SK-N-SH (cell line): ENCODE data around the gene KRTAP19-1. TPM values are rescaled to one million over a fixed set of nuclear protein-coding genes. Genes with fewer than 3 reads are reported as not detected.

Experiments
- CTCF ChIA-PET: fragments of 300-600, 350-600 bp; formaldehyde crosslinking; extraction: SDS; loops from one replicate; lab custom pipeline; 2021; lab: Yijun Ruan, JAX
- POLR2A ChIA-PET: fragments of 350-600 bp; sonication (Branson Sonifier 250); formaldehyde crosslinking; extraction: SDS; loops from one replicate; lab custom pipeline; 2020; ENCODE audit warnings: antibody characterized with exemption, inconsistent platforms; lab: Yijun Ruan, JAX
- DNase-seq: peaks from one replicate; pipeline ENCODE4 v3.0.0; 2012
- H2AFZ ChIP-seq: fragments of 200-600 bp; sonication (generic); 2 replicates; pipeline ENCODE4 v1.8.1; 2016; ENCODE audit warnings: antibody characterized with exemption, mild to moderate bottlenecking, low read depth
- H3F3A ChIP-seq: fragments of 200-600 bp; sonication (generic); replicated peaks from 2 replicates; pipeline ENCODE3; 2016; ENCODE audit warnings: antibody characterized with exemption, mild to moderate bottlenecking; ENCODE audit not compliant: insufficient read depth
- H3K27ac ChIP-seq, 2 experiments: fragments of 200-500 bp in 1 of 2; fragments of 200-600 bp in 1 of 2; sonication (Bioruptor generic) in 1 of 2; sonication (generic), shearing (Covaris generic) in 1 of 2; 2 replicates each; pipeline versions ENCODE4 v1.5.1 to v1.6.1; 2014 to 2016; ENCODE audit warnings: low read depth in 2 of 2, inconsistent platforms in 1 of 2, low read length in 1 of 2, mild to moderate bottlenecking in 1 of 2, mixed read lengths in 1 of 2
- H3K27me3 ChIP-seq: fragments of 200-600 bp; sonication (generic), shearing (Covaris generic); 2 replicates; pipeline ENCODE4 v1.6.1; 2016; ENCODE audit warnings: mixed run types; ENCODE audit not compliant: insufficient read depth
- H3K36me3 ChIP-seq, 2 experiments: fragments of 200-500 bp in 1 of 2; fragments of 200-600 bp in 1 of 2; sonication (Bioruptor generic) in 1 of 2; sonication (generic) in 1 of 2; replicated peaks in 1 of 2; 2 replicates each; pipeline versions ENCODE3 to v1.5.1; 2014 to 2016; ENCODE audit warnings: low read length in 1 of 2, mild to moderate bottlenecking in 1 of 2; ENCODE audit not compliant: insufficient read depth in 2 of 2, control insufficient read depth in 1 of 2
- H3K4me1 ChIP-seq, 2 experiments: fragments of 200-500 bp in 1 of 2; fragments of 200-600 bp in 1 of 2; sonication (Bioruptor generic) in 1 of 2; sonication (generic), shearing (Covaris generic) in 1 of 2; 2 replicates each; pipeline versions ENCODE4 v1.5.1 to v1.6.1; 2014 to 2016; ENCODE audit warnings: low read depth in 1 of 2, low read length in 1 of 2, mixed run types in 1 of 2; ENCODE audit not compliant: insufficient read depth in 2 of 2, control insufficient read depth in 1 of 2
- H3K4me2 ChIP-seq: fragments of 200-600 bp; sonication (generic), shearing (Covaris generic); 2 replicates; pipeline ENCODE4 v1.6.1; 2017; ENCODE audit warnings: mixed run types
- H3K4me3 ChIP-seq, 2 experiments: fragments of 200-500 bp in 1 of 2; fragments of 200-600 bp in 1 of 2; sonication (Bioruptor generic) in 1 of 2; sonication (generic), shearing (Covaris generic) in 1 of 2; 2 replicates each; pipeline versions ENCODE4 v1.5.1 to v1.8.1; 2014 to 2016; ENCODE audit warnings: low read depth in 2 of 2, inconsistent platforms in 1 of 2, low read length in 1 of 2, mild to moderate bottlenecking in 1 of 2, mixed read lengths in 1 of 2, moderate library complexity in 1 of 2
- H3K79me2 ChIP-seq: fragments of 200-600 bp; sonication (generic); 2 replicates; pipeline ENCODE4 v1.8.1; 2017; ENCODE audit warnings: mild to moderate bottlenecking; ENCODE audit not compliant: insufficient read depth
- H3K9ac ChIP-seq: fragments of 200-600 bp; sonication (generic); 2 replicates; pipeline ENCODE4 v1.6.1; 2017; ENCODE audit warnings: mixed run types
- H3K9me2 ChIP-seq: fragments of 200-600 bp; sonication (generic); 2 replicates; pipeline ENCODE4 v1.6.1; 2017; ENCODE audit warnings: mixed run types
- H3K9me3 ChIP-seq: fragments of 200-600 bp; sonication (generic); 2 replicates; pipeline ENCODE4 v1.6.1; 2017; ENCODE audit warnings: mixed run types, mild to moderate bottlenecking, moderate library complexity
- H4K20me1 ChIP-seq: fragments of 200-600 bp; sonication (generic); 2 replicates; pipeline ENCODE4 v1.6.1; 2017; ENCODE audit warnings: mild to moderate bottlenecking, mixed run types; ENCODE audit not compliant: insufficient read depth
- CHD2 ChIP-seq: fragments of 150-350 bp; IDR thresholded peaks from 2 replicates; pipeline ENCODE4 v1.6.1; 2018; ENCODE audit warnings: low read length; ENCODE audit not compliant: partially characterized antibody
- CTCF ChIP-seq: fragments of 200-600 bp; sonication (generic); IDR thresholded peaks from 2 replicates; pipeline ENCODE4 v1.6.1; 2017; ENCODE audit warnings: antibody characterized with exemption, mild to moderate bottlenecking, moderate library complexity
- FOSL2 ChIP-seq: IDR thresholded peaks from 2 replicates; pipeline ENCODE4 v1.4.0; 2012; ENCODE audit warnings: low read depth, mild to moderate bottlenecking, moderate library complexity, borderline replicate concordance
- FOXJ3 ChIP-seq: sonication (generic); formaldehyde crosslinking; IDR thresholded peaks from 2 replicates; pipeline ENCODE4 v1.5.1; 2020; ENCODE audit warnings: mild to moderate bottlenecking, missing genetic modification reagents
- IRF3 ChIP-seq: fragments of 150-350 bp; IDR thresholded peaks from 2 replicates; pipeline ENCODE4 v1.6.1; 2016; ENCODE audit warnings: mild to moderate bottlenecking, low read depth, low read length
- RCOR1 ChIP-seq: fragments of 150-350 bp; IDR thresholded peaks from 2 replicates; pipeline ENCODE4 v1.6.1; 2017; ENCODE audit warnings: antibody characterized with exemption, low read length
- RFX5 ChIP-seq: IDR thresholded peaks from 2 replicates; pipeline ENCODE4 v1.6.1; 2012; ENCODE audit warnings: mild to moderate bottlenecking, improper control_type of control experiment, low read length
- TAF1 ChIP-seq: IDR thresholded peaks from 2 replicates; pipeline ENCODE4 v1.6.1; 2012; ENCODE audit warnings: low read depth, mild to moderate bottlenecking, low read length, moderate library complexity, borderline replicate concordance
- TCF12 ChIP-seq: IDR thresholded peaks from 2 replicates; pipeline ENCODE4 v1.4.0; 2012
- USF1 ChIP-seq: IDR thresholded peaks from 2 replicates; pipeline ENCODE4 v1.4.0; 2012; ENCODE audit warnings: low read depth, borderline replicate concordance
- WGBS: methylation state at CpG from one replicate; pipeline ENCODE4 v1.1.6; 2017; ENCODE audit warnings: low lambda C conversion rate; 5-methylcytosine and 5-hydroxymethylcytosine counted together
- polyA plus RNA-seq, 3 experiments: library from polyadenylated mRNA; depleted of rRNA; stranded (reverse); fragments of >200 nt; gene quantifications; 2 replicates each; pipeline ENCODE4 v1.2.3, GENCODE V29; 2012

KRTAP19-1 gene
- polyA plus RNA-seq, 1 of the 3 experiments (the other 2 are of a cell fraction): not detected

- no peaks in the 10 kb centered on the region for H3F3A ChIP-seq
- no peaks in the 10 kb centered on the region for H3K27me3 ChIP-seq
- no peaks in the 10 kb centered on the region for H3K36me3 ChIP-seq
- H3K27ac ChIP-seq: no peak overlapping the region
- H3K9ac ChIP-seq: no peak overlapping the region
- H3K79me2 ChIP-seq: no peaks in the 10 kb centered on the region
- H2AFZ ChIP-seq: no peak overlapping the region
- H4K20me1 ChIP-seq: no peaks in the 10 kb centered on the region
- TF ChIP-seq RFX5: no peak
- TF ChIP-seq FOXJ3 (CRISPR knock-in tag): no peak
- TF ChIP-seq RCOR1: no peak
- TF ChIP-seq TCF12: no peak
- TF ChIP-seq CHD2: no peak
- no peak for TF ChIP-seq FOSL2
- no peak for TF ChIP-seq USF1
- CTCF ChIA-PET: no interaction called here
- DNase-seq: no peak
- H3K4me2 ChIP-seq: no peak overlapping the region
- POLR2A ChIA-PET: no interaction called here
- no peaks in the 10 kb centered on the region for H3K9me2 ChIP-seq
- no peak overlapping the region for H3K4me3 ChIP-seq
- H3K4me1 ChIP-seq: no peaks in the 10 kb centered on the region
- WGBS: 0% methylated on average over 2 of the region's 2 CpGs
- H3K9me3 ChIP-seq: no peaks in the 10 kb centered on the region; the same call in 1 of the 2 replicates
Observed at GRCh38 chr21:30486180-30486579, 6.0 kb upstream of the KRTAP19-1 start.

- no peaks in the 10 kb centered on the region for H3K79me2 ChIP-seq
- WGBS: 0% methylated on average over 2 of the region's 2 CpGs
- no peaks in the 10 kb centered on the region for H3K9me2 ChIP-seq
- TF ChIP-seq TAF1: no peak
- no peak for TF ChIP-seq CTCF
- no peak for TF ChIP-seq IRF3
- no peak for TF ChIP-seq USF1
- CTCF ChIA-PET: no interaction called here
- H3K4me2 ChIP-seq: no peak overlapping the region
- H3K9me3 ChIP-seq: peaks cover 3% of the 10 kb centered on the region; the same call in 1 of the 2 replicates
- no peaks in the 10 kb centered on the region for H3K4me1 ChIP-seq
- DNase-seq: no peak
- no peak overlapping the region for H2AFZ ChIP-seq
- H3K9ac ChIP-seq: no peak overlapping the region
- H3K4me3 ChIP-seq: no peak overlapping the region
- H3K36me3 ChIP-seq: no peaks in the 10 kb centered on the region
- no peaks in the 10 kb centered on the region for H4K20me1 ChIP-seq
- H3F3A ChIP-seq: no peaks in the 10 kb centered on the region
- H3K27me3 ChIP-seq: no peaks in the 10 kb centered on the region
- POLR2A ChIA-PET: no interaction called here
- no peak overlapping the region for H3K27ac ChIP-seq
Observed at GRCh38 chr21:30482130-30482529, 2.0 kb upstream of the KRTAP19-1 start.
